Kidney (tissue), 14 donors: ENCODE data around the gene ERCC2. TPM values are rescaled to one million over a fixed set of nuclear protein-coding genes. Genes with fewer than 3 reads are reported as not detected.
A peak's percentile ranks its signal among the peaks of the same experiment; 100 is the strongest.

Experiments
- DNase-seq, 5 donors: peaks; one replicate each; pipeline ENCODE4 v3.0.0-alpha.2; 2013 to 2020
- FAIRE-seq: peaks from 2 replicates; lab custom pipeline; 2012; peaks lifted over from hg19 to GRCh38; lab: Jason Lieb, UNC
- H3K27ac ChIP-seq, 2 donors: one replicate each; pipeline ENCODE4 v1.7.0; 2013; ENCODE audit warnings: low read depth in 2 of 2, low read length in 2 of 2, inconsistent platforms in 1 of 2
- H3K27me3 ChIP-seq: one replicate; pipeline ENCODE4 v1.7.1; 2013; ENCODE audit warnings: low read length, inconsistent platforms; ENCODE audit not compliant: control insufficient read depth, insufficient read depth
- H3K36me3 ChIP-seq, 3 donors: one replicate each; pipeline versions ENCODE4 v1.7.0 to v1.7.1; 2013; ENCODE audit warnings: low read length in 3 of 3, control low read depth in 1 of 3, inconsistent platforms in 1 of 3; ENCODE audit not compliant: insufficient read depth in 3 of 3, control insufficient read depth in 2 of 3
- H3K4me1 ChIP-seq, 3 donors: one replicate each; pipeline versions ENCODE4 v1.7.0 to v1.7.1; 2013; ENCODE audit warnings: low read length in 3 of 3, inconsistent platforms in 1 of 3, low read depth in 1 of 3; ENCODE audit not compliant: control insufficient read depth in 2 of 3, insufficient read depth in 2 of 3
- H3K4me3 ChIP-seq, 3 donors: one replicate each; pipeline versions ENCODE4 v1.7.0 to v1.8.1; 2013; ENCODE audit warnings: low read length in 3 of 3, control low read depth in 1 of 3, inconsistent platforms in 1 of 3
- H3K9ac ChIP-seq, 3 donors: one replicate each; pipeline versions ENCODE4 v1.7.0 to v1.7.1; 2013; ENCODE audit warnings: low read length in 3 of 3, control low read depth in 1 of 3, inconsistent platforms in 1 of 3
- H3K9me3 ChIP-seq, 3 donors: one replicate each; pipeline versions ENCODE4 v1.7.0 to v1.7.1; 2013; ENCODE audit warnings: low read length in 3 of 3, control low read depth in 1 of 3, inconsistent platforms in 1 of 3; ENCODE audit not compliant: control insufficient read depth in 2 of 3, insufficient read depth in 1 of 3
- intact Hi-C: fragments of 100-400 bp; cut with DNase I; formaldehyde crosslinking; loops from one replicate; pipeline ENCODE4 v1.11.1; 2022
- polyA plus RNA-seq: library from polyadenylated mRNA; stranded (reverse); fragments of 350-450 nt; fragmentation: Illumina TruSeq; extraction: RNeasy Lipid Tissue Mini Kit (QIAGEN cat#74804); gene quantifications from one replicate; pipeline ENCODE4 v1.2.3, GENCODE V29; 2014; ENCODE audit warnings: low read depth, low replicate concordance; ENCODE audit not compliant: insufficient read depth
- total RNA-seq: library from RNA; stranded (reverse); fragmentation: NEBNext Ultra II Directional; extraction: Animal tissue kit (Norgen Biotek cat#: 25700); gene quantifications from one replicate; pipeline ENCODE4 v1.2.1, GENCODE V29; 2021
- TF ChIP-seq, protein P1 (sequence below): IDR thresholded peaks from 3 replicates; pipeline ENCODE4 v1.5.1; 2012; ENCODE audit warnings: mild to moderate bottlenecking, moderate library complexity, borderline replicate concordance; ENCODE audit not compliant: insufficient read depth; ENCODE audit errors: extremely low read depth
- donor health status: control.
- donor health status: control.
- donor health status: control.
- donor health status: control.
- donor health status: control.
- donor health status: DM: yes; HTN: yes; CAD: no.
- donor health status: Normal renal cell carcinoma (clear cell type).

ERCC2 gene
- total and polyA plus RNA-seq, 2 donors from 2014 or later = 16.7 to 19.0 TPM

DNA sequence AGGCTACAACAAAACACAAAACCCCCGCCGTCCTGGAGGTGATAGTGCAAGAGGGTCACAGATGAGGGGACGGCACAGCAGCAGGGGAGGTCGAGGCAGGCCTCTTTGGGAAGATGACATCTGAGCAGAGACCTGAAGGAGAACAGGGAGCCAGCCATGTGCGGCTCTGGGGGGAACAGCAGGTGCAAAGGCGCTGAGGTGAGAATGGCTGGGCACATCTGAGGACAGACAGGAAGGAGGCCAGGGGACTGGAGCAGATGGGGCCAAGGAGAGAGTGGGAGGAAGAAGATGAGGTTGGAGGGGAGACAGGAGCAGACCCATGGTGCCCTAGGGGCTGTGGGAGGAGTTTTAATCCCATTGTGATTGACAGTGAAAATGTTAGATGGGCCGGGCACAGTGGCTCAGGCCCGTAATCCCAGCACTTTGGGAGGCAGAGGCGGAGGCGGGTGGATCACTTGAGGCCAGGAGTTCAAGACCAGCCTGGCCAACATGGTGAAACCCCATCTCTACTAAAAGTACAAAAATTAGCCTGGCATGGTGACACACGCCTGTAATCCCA, 45.9 kb downstream of the ERCC2 start:
- TF ChIP-seq, protein P1, sequence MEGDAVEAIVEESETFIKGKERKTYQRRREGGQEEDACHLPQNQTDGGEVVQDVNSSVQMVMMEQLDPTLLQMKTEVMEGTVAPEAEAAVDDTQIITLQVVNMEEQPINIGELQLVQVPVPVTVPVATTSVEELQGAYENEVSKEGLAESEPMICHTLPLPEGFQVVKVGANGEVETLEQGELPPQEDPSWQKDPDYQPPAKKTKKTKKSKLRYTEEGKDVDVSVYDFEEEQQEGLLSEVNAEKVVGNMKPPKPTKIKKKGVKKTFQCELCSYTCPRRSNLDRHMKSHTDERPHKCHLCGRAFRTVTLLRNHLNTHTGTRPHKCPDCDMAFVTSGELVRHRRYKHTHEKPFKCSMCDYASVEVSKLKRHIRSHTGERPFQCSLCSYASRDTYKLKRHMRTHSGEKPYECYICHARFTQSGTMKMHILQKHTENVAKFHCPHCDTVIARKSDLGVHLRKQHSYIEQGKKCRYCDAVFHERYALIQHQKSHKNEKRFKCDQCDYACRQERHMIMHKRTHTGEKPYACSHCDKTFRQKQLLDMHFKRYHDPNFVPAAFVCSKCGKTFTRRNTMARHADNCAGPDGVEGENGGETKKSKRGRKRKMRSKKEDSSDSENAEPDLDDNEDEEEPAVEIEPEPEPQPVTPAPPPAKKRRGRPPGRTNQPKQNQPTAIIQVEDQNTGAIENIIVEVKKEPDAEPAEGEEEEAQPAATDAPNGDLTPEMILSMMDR = no peak
- FAIRE-seq = no peak
- intact Hi-C loops = no loop called here
- Histone ChIP-seq H3K9ac (no peak overlapping the region), H3K27me3 (no peaks in the 10 kb centered on the region), H3K4me1 (no peaks in the 10 kb centered on the region), H3K4me3 (no peak overlapping the region), H3K27ac (no peak overlapping the region), H3K9me3 (no peaks in the 10 kb centered on the region), H3K36me3 (no peaks in the 10 kb centered on the region)
- no peak for DNase-seq

DNA sequence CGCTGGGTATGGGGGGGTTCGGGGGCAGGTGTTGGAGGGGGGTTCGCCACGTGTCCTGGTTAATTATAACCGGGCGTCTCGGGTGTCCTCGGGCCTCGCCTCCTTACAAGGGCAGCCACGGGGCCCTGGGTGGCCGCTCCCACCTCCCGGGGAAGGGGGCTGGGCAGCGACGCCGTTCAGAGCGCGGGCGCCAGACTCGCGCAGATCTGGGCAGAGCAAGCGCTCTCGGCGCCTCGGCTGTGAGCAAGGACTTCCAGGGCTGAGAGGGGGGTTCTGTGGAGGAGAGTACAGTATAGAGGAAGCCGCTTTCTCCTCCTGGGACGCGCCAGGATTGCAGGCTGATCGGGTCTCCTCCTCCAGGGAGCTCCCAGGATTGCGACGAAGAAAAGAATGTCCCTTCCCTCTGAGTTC, 46.7 kb downstream of the ERCC2 start:
- intact Hi-C loops = no loop called here
- DNase-seq (peak in 4 of 5 donors; percentile 70 to 83 (median 74)), FAIRE-seq (no peak)
- no peaks in the 10 kb centered on the region for H3K4me1 ChIP-seq
- peak overlapping the region in 1 of 3 donors; percentile 35 for H3K4me3 ChIP-seq
- no peak overlapping the region for H3K27ac ChIP-seq
- H3K9ac ChIP-seq = no peak overlapping the region
- no peaks in the 10 kb centered on the region for H3K27me3 ChIP-seq
- TF ChIP-seq, protein P1 = no peak
- H3K9me3 ChIP-seq = no peaks in the 10 kb centered on the region
- no peaks in the 10 kb centered on the region for H3K36me3 ChIP-seq

DNA sequence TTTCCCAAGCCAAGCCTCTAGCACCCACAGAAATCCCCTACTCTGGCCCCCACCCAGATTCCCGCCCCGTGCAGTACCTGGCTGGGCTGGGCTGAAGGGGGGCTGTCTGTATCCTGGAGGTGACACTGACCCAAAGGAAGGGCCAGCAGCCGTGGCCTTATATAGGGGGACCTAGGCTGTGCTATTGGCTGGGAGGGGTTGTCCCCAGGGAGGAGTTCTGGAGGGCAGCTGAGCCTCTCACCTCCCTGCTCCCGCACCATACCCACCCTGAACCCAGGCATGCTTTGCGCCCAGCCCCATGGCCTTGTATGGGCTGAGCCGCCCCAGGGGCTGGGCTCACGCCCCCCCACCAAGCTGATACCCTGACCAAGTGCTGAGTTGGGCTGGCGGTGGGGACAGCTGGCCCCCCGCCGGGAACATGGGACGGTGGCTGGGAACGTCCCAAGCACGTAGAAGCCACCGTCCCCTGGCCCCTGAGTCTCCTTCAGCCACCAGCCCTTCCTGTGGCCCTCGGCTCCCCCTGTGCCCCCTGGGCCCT, 47.6 kb downstream of the ERCC2 start, which contains the start of gene CKM:
Gene CKM, minus strand, starts transcription at position 132 of the 538 bp plus-strand sequence. CDS start 3,162 bp downstream, outside the sequence.
- Histone ChIP-seq H3K4me3 (peak within 1 kb of the TSS in 1 of 3 donors; percentile 35), H3K4me1 (no peaks in the 10 kb centered on the region), H3K27me3 (no peaks in the 10 kb centered on the region), H3K9ac (no peak within 1 kb of the TSS), H3K36me3 (no peaks in the 10 kb centered on the region), H3K27ac (no peak within 1 kb of the TSS), H3K9me3 (no peaks in the 10 kb centered on the region)
- DNase-seq (peak in 1 of 5 donors; percentile 57), FAIRE-seq (no peak)
- TF ChIP-seq, protein P1 = no peak
- intact Hi-C loops = no loop called here
